ENCODE data around the gene EOLA1. TPM values are rescaled to one million over a fixed set of nuclear protein-coding genes. Genes with fewer than 3 reads are reported as not detected.
"Not testable (repeated sequence)": the region's sequence is repeated elsewhere in the genome, so short reads cannot be mapped to it uniquely, and the experiment has no call there.

EOLA1 gene
- total RNA-seq, 1 donor from 2014 or later, result 19.8 TPM

DNA sequence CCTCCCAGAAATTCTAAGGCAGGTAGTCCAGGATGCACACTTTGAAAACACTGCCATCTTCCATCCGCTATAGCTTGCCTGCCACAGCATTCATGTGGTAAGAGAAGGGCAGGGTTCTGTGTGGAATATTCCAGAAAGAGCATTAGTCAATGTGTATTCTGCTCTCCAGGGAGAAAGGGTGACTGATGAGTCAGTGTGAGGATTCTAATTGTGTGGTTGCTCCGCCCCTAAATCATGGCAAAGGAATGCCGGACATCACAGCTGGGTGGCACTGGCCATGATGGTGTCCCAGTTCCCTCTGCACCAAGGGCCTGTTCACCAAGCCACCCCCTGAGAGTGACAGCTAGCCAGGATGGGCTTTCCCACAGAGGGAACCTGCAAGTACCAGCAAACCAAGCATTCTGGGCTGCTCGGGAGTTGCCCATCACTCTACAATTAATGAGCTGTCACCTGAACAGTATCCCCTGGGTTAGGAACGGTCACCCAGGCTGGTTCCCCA, 45.2 kb upstream of the EOLA1 start:
- intact Hi-C loops (cut with DNase I), result no loop called here
- no peaks in the 10 kb centered on the region for H3K4me1 ChIP-seq
- peaks cover 90% of the 10 kb centered on the region for H3K36me3 ChIP-seq
- H3K9me3 ChIP-seq, result no peaks in the 10 kb centered on the region
- H3K4me3 ChIP-seq, result no peak overlapping the region
- no peak for DNase-seq
- no peak overlapping the region for H3K27ac ChIP-seq
- H3K27me3 ChIP-seq (ENCODE audit: low read depth), result no peaks in the 10 kb centered on the region
- peak; percentile 63 to 72 for ATAC-seq
- TF ChIP-seq CTCF (IDR thresholded peaks at IDR 0.05), result no peak

- no peak for DNase-seq
- TF ChIP-seq CTCF (IDR thresholded peaks at IDR 0.05), result no peak
- Histone ChIP-seq H3K27me3 (ENCODE audit: low read depth) (no peaks in the 10 kb centered on the region), H3K36me3 (peaks cover 93% of the 10 kb centered on the region), H3K4me1 (no peaks in the 10 kb centered on the region), H3K4me3 (no peak overlapping the region), H3K9me3 (no peaks in the 10 kb centered on the region), H3K27ac (no peak overlapping the region)
- intact Hi-C loops (cut with DNase I), result no loop called here
- ATAC-seq, result no peak
These were observed 43.8 kb upstream of the EOLA1 start for GRCh38 chrX:149497054-149497453.

DNA sequence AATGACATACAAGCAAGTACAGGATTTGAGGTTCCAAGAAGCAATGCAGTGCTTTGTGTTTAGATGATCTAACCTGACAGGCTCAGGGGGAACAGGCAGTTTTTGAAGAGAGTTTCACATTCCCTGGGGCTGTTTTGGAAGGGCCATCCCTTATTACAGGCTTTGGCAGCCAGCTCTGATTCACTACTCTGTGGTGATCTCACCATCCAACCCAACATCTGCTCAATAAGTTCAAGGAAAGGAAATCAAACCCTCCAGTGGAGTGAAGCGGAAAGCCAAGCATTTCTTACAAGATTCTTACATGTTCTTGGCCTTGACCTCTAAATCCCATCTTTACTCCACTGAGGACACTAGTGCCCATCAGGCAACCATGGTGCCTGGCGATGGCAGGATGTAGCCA, 43.2 kb upstream of the EOLA1 start:
- DNase-seq (no peak), ATAC-seq (no peak)
- H3K27ac ChIP-seq, result no peak overlapping the region
- H3K27me3 ChIP-seq (ENCODE audit: low read depth), result no peaks in the 10 kb centered on the region
- no peak overlapping the region for H3K4me3 ChIP-seq
- intact Hi-C loops (cut with DNase I), result no loop called here
- TF ChIP-seq CTCF (IDR thresholded peaks at IDR 0.05), result no peak
- no peaks in the 10 kb centered on the region for H3K9me3 ChIP-seq
- peaks cover 90% of the 10 kb centered on the region for H3K36me3 ChIP-seq
- no peaks in the 10 kb centered on the region for H3K4me1 ChIP-seq

DNA sequence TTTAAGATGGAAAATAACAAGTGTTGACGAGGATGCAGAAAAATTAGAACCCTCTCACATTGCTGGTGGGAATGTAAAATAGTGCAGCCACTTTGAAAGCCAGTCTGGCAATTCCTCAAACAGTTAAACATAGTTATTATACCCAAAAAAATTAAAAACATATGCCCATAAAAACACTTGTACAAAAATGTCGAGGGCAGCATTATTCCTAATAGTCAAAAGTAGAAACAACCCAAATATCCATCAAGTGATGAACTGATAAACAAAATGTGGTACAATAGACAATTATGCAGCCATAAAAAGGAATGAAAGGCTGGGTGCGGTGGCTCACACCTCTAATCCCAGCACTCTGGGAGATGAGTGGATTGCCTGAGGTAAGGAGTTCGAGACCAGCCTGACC, 42.0 kb upstream of the EOLA1 start:
- H3K27me3 ChIP-seq (ENCODE audit: low read depth), result no peaks in the 10 kb centered on the region
- peaks cover 84% of the 10 kb centered on the region for H3K36me3 ChIP-seq
- H3K4me1 ChIP-seq, result no peaks in the 10 kb centered on the region
- no peak for DNase-seq
- no peak for ATAC-seq
- no peak overlapping the region for H3K4me3 ChIP-seq
- TF ChIP-seq CTCF (IDR thresholded peaks at IDR 0.05), result no peak
- H3K9me3 ChIP-seq, result no peaks in the 10 kb centered on the region
- intact Hi-C loops (cut with DNase I), result no loop called here
- no peak overlapping the region for H3K27ac ChIP-seq

- H3K27me3 ChIP-seq (ENCODE audit: low read depth), result no peaks in the 10 kb centered on the region
- no peak overlapping the region for H3K27ac ChIP-seq
- intact Hi-C loops (cut with DNase I), result no loop called here
- H3K36me3 ChIP-seq, result peaks cover 74% of the 10 kb centered on the region
- no peak for DNase-seq
- no peak for ATAC-seq
- no peak overlapping the region for H3K4me3 ChIP-seq
- TF ChIP-seq CTCF (IDR thresholded peaks at IDR 0.05), result no peak
- H3K4me1 ChIP-seq, result no peaks in the 10 kb centered on the region
- no peaks in the 10 kb centered on the region for H3K9me3 ChIP-seq
These were observed 41.0 kb upstream of the EOLA1 start for GRCh38 chrX:149499766-149500165.

- H3K27ac ChIP-seq; intact Hi-C loops (cut with DNase I); H3K9me3 ChIP-seq; H3K27me3 ChIP-seq (ENCODE audit: low read depth); H3K4me3 ChIP-seq; H3K4me1 ChIP-seq; DNase-seq; ATAC-seq: not testable (repeated sequence)
- H3K36me3 ChIP-seq, result peaks cover 43% of the 10 kb centered on the region
These were observed 37.9 kb upstream of the EOLA1 start for GRCh38 chrX:149502923-149503322.

DNA sequence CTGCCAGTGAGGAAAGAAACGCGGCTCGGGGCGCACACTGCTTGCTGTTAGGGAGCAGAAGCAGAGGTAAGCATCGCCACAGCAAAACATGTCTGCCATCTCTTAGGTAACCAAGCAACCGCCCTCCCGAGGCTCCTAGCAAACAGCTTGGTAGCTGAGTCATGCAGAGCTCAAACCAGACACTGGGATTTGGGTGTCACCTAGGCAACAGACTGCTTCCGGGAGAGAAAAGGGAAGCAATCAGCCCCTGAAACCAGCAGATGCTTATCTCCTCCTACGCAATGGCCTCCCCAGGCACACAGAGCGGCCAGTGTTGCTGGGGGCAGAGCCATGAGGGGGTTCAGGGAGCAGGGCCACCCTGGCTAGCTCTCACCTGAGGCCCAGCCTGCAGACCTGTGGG, 37.4 kb upstream of the EOLA1 start:
- H3K4me3 ChIP-seq; H3K4me1 ChIP-seq; H3K27me3 ChIP-seq (ENCODE audit: low read depth); H3K9me3 ChIP-seq; intact Hi-C loops (cut with DNase I): not testable (repeated sequence)
- ATAC-seq, result peak; percentile 65 to 79
- peak; percentile 56 for DNase-seq
- H3K36me3 ChIP-seq, result peaks cover 38% of the 10 kb centered on the region
- H3K27ac ChIP-seq, result peak overlapping the region; percentile 90
